ENCODE measurements around the gene RPTOR.

- TF ChIP-seq GATA2 (IDR thresholded peaks at IDR 0.05; ENCODE audit: low read depth, low read length) (no peak), GATA3 (IDR thresholded peaks at IDR 0.05; ENCODE audit: low read depth, low read length) (no peak)
Measured at GRCh38 chr17:80941743-80942422, 397.2 kb downstream of the RPTOR start.
